GM21717 (cell line): Measurements from ENCODE around the gene RREB1.

Experiments
- ATAC-seq: cut with Tn5 transposase; IDR thresholded peaks from one replicate; pipeline ENCODE4 v1.9.1; 2021; ENCODE audit warnings: mild to moderate bottlenecking, moderate library complexity; ENCODE audit not compliant: unreplicated experiment

Gene RREB1

GRCh38 chr6:7190791-7191190, 83.0 kb downstream of the RREB1 start:
- no peak for ATAC-seq

GRCh38 chr6:7193122-7193521, 85.4 kb downstream of the RREB1 start:
- ATAC-seq: no peak

GRCh38 chr6:7194657-7195056, 86.9 kb downstream of the RREB1 start:
- ATAC-seq: no peak

GRCh38 chr6:7195339-7196018, 87.7 kb downstream of the RREB1 start:
- ATAC-seq: no peak

GRCh38 chr6:7196019-7196402, 88.2 kb downstream of the RREB1 start:
- ATAC-seq: no peak

GRCh38 chr6:7196685-7197283, 89.0 kb downstream of the RREB1 start:
- ATAC-seq: no peak

- ATAC-seq: no peak
These were observed 90.0 kb downstream of the RREB1 start for GRCh38 chr6:7197747-7198146.

- no peak for ATAC-seq
These were observed 91.4 kb downstream of the RREB1 start for GRCh38 chr6:7198833-7199800.

- no peak for ATAC-seq
These were observed 93.1 kb downstream of the RREB1 start for GRCh38 chr6:7200598-7201443.

GRCh38 chr6:7201444-7201731, 93.6 kb downstream of the RREB1 start:
- no peak for ATAC-seq

GRCh38 chr6:7201732-7202541, 94.2 kb downstream of the RREB1 start:
- ATAC-seq: peak; percentile 95

- ATAC-seq: no peak
These were observed 95.2 kb downstream of the RREB1 start for GRCh38 chr6:7202950-7203349.

GRCh38 chr6:7203939-7204338, 96.2 kb downstream of the RREB1 start:
- ATAC-seq: no peak

GRCh38 chr6:7204726-7205125, 97.0 kb downstream of the RREB1 start:
- ATAC-seq: no peak

- ATAC-seq: no peak
These were observed 100.0 kb downstream of the RREB1 start for GRCh38 chr6:7207720-7208119.

- no peak for ATAC-seq
These were observed 105.7 kb downstream of the RREB1 start for GRCh38 chr6:7213416-7213815.

- no peak for ATAC-seq
These were observed 106.7 kb downstream of the RREB1 start for GRCh38 chr6:7214468-7214867.

GRCh38 chr6:7215131-7215530, 107.4 kb downstream of the RREB1 start:
- no peak for ATAC-seq

- ATAC-seq: no peak
These were observed 108.1 kb downstream of the RREB1 start for GRCh38 chr6:7215798-7216231.

GRCh38 chr6:7216941-7217621, 109.3 kb downstream of the RREB1 start:
- ATAC-seq: no peak
